ENCODE measurements around the gene ARF4.

ARF4 gene

DNA sequence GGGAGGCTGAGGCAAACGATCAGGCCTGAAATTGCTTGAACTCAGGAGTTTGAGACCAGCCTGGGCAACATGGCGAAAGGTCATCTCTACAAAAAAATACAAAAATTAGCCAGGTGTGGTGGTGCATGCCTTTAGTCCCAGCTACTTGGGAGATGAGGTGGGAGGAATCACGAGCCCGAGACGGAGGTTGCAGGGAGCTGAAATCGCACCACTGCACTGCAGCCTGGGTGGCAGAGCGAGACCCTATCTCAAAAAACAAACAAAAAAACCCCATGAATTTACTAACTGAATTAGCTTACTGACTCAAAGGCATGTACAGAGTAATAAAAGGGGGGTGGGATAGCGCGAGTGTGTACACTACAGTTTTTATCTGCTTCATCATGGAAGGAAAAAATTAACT lies 19.3 kb downstream of the ARF4 start:
- DNase-seq (ENCODE audit: low read depth), result no peak

- DNase-seq (ENCODE audit: low read depth), result no peak
Observed at GRCh38 chr3:57575966-57576626, 21.0 kb downstream of the ARF4 start.

DNA sequence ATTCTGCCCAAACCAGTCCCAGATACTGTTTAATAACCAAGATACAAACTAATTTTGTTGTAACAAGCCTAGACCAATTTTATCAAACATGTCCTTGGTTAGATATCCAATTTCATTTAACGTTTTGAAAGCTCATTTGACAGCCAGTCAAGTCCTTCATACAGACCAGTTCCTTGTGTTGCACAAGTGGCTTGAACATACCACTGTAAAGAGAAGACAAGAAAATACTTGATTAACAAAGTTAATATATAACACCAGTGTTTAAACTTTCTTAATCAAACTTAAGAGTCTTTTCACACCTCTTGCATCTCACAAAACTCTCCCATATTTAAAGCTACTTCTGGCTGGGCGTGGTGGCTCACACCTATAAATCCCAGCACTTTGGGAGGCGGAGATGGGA lies 25.0 kb downstream of the ARF4 start:
- no peak for DNase-seq (ENCODE audit: low read depth)

- DNase-seq (ENCODE audit: low read depth), result no peak
Observed at GRCh38 chr3:57570878-57571277, 26.3 kb downstream of the ARF4 start.

DNA sequence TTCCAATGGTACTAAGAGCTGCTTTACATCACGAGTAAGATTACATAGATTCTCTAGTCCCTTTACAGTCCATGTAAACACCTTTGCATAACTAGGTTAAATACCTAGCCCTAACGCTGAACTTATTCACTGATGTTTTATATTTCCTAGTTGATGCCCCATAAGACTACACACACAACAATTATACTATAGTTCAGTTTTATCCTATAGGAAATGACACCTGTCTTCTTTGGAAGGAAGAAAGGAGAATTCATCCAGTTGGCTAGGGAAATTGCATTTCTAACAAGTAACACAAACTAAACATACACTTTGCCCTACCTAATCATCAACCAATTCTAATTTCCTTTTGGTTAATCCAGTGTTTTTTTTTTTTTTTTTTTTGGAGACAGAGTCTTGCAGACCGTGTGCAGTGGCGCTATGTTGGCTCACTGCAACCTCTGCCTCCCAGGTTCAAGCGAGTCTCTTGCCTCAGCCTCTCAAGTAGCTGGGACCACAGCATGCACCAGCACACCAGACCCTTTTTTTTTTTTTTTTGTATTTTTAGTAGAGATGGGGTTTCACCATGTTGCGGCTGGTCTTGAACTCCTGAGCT lies 27.2 kb downstream of the ARF4 start:
- no peak for DNase-seq (ENCODE audit: low read depth)

DNA sequence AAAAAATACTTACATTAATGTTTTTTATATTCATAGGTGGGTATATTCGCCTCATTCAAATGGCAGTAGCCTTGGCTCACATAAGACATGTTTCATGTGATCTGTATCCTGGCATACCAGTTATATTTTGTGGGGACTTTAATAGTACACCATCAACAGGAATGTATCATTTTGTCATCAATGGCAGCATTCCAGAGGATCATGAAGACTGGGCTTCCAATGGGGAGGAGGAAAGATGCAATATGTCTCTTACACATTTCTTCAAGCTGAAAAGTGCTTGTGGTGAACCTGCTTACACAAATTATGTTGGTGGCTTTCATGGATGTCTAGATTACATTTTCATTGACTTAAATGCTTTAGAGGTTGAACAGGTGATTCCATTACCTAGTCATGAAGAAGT lies 37.6 kb downstream of the ARF4 start:
- peak; percentile 68 for DNase-seq (ENCODE audit: low read depth)

DNA sequence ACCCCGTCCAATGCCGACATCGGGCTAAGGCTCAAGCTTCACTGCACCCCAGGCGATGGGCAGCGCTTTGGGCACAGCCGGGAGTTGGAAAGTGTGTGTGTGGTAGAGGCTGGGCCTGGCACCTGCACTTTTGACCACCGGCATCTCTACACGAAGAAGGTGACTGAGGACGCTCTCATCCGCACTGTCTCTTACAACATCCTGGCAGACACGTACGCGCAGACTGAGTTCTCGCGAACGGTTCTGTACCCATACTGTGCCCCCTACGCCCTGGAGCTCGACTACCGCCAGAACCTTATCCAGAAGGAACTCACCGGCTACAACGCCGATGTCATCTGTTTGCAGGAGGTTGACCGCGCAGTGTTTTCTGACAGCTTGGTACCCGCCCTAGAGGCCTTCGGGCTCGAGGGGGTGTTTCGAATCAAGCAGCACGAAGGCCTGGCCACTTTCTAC lies 40.0 kb downstream of the ARF4 start:
- peak; percentile 69 for DNase-seq (ENCODE audit: low read depth)

- peak; percentile 50 for DNase-seq (ENCODE audit: low read depth)
Observed at GRCh38 chr3:57556459-57557084, 40.6 kb downstream of the ARF4 start.

GRCh38 chr3:57555738-57556458 lies 41.2 kb downstream of the ARF4 start, which contains the start of gene PDE12:
PDE12 (plus strand) TSS chr3:57556274; CDS start chr3:57556380, 106 bp downstream.
- peak; percentile 92 for DNase-seq (ENCODE audit: low read depth)

- DNase-seq (ENCODE audit: low read depth), result no peak
Observed at GRCh38 chr3:57555306-57555705, 41.8 kb downstream of the ARF4 start.

- DNase-seq (ENCODE audit: low read depth), result no peak
Observed at GRCh38 chr3:57546616-57547015, 50.5 kb downstream of the ARF4 start.

GRCh38 chr3:57545636-57546268 lies 51.4 kb downstream of the ARF4 start:
- DNase-seq (ENCODE audit: low read depth), result no peak

DNA sequence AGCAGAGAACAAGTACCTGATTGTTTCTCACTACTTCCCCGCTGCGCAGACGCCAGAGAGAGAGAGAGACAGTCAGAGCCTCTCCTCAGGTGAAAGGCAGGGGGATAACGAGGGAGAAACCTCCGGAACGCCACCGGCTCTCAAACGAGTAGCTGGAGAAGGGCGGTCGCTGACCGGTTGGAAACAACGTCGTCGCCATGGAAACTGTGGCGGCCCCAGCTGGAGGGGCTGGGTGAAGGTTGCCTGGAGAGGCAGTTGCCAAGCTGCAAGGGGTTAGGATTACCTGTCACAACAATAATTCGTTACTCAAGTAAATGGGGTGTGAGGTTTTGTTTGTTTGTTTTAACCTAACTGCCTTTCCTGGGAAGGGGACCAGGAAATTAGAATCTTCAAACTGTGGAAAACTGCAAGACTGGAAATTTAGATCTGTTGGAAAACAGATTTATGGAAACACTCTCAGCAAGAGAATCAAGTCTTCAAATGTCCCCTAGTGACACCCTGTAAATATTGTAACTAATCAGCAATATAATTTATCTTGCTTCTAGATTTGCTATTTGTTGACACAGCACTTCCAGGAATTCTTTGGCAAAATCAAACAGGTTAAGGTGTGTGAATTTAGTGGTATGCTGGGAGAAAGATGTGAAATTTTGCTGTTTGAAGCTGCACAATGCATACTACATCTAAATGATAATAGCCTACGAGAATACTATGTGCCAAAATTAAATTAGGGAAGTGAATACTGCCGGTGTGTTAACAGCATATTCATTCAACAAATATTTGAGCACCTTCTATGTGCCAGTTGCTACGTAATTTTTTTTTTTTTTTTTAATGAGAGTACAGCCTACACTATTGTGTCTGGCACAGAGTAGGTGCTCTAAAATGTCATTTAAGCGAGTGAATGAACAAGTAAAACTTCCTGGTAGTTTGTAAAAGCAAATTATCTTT lies 52.7 kb downstream of the ARF4 start, which contains the start of gene DNAH12:
Gene DNAH12, minus strand, starts transcription at position 164 of the 945 bp plus-strand sequence. CDS start 1,474 bp downstream, outside the sequence.
- no peak for DNase-seq (ENCODE audit: low read depth)

DNA sequence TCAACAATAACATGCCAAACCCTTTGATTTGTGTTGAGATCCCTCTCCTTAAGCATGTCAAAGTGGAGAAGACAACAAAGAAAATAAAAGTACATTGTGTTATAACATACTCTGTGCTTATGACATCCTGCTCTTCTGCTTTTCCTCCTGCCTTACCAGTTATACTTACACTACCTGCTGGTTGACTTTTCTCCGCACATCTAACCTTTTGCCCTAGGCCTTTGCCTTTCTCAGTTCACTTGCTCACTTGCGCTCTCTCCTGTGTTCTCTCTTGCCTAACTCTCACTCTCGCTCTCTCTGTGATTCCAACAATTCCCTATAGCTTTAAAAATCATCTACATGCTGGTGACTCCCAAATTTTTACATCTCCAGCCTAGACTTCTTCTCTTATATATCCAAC lies 58.7 kb downstream of the ARF4 start:
- no peak for DNase-seq (ENCODE audit: low read depth)

GRCh38 chr3:57530071-57530608 lies 67.0 kb downstream of the ARF4 start:
- DNase-seq (ENCODE audit: low read depth), result no peak
